CD14-positive monocyte (primary cell): ENCODE results near the gene IKBKE. TPM values are rescaled to one million over a fixed set of nuclear protein-coding genes. Genes with fewer than 3 reads are reported as not detected.
A peak's percentile ranks its signal among the peaks of the same experiment; 100 is the strongest.

Experiments
- DNase-seq, 3 donors: peaks; one replicate each; pipeline ENCODE4 v3.0.0-alpha.2; 2011 to 2022
- H2AFZ ChIP-seq: 2 replicates; pipeline ENCODE4 v1.6.0; 2012; ENCODE audit warnings: mild to moderate bottlenecking, low read depth, low read length, inconsistent platforms; ENCODE audit not compliant: insufficient read depth, poor library complexity, severe bottlenecking
- H3K27ac ChIP-seq, 2 donors: 1 replicate in 1 of 2; 2 replicates in 1 of 2; pipeline ENCODE4 v1.5.1; 2012 to 2013; ENCODE audit warnings: low read length in 2 of 2, control low read depth in 1 of 2, inconsistent platforms in 1 of 2, low read depth in 1 of 2, mild to moderate bottlenecking in 1 of 2
- H3K27me3 ChIP-seq, 2 donors: one replicate each; pipeline versions ENCODE4 v1.6.0 to v1.6.1; 2011 to 2013; ENCODE audit warnings: low read length in 2 of 2; ENCODE audit not compliant: control insufficient read depth in 2 of 2, insufficient read depth in 2 of 2
- H3K36me3 ChIP-seq, 2 donors: replicated peaks in 1 of 2; 1 replicate in 1 of 2; 2 replicates in 1 of 2; pipeline versions ENCODE4 v1.5.1 to v1.6.1; 2012 to 2013; ENCODE audit warnings: low read length in 2 of 2, control low read depth in 1 of 2, inconsistent platforms in 1 of 2, mild to moderate bottlenecking in 1 of 2; ENCODE audit not compliant: insufficient read depth in 2 of 2, control insufficient read depth in 1 of 2
- H3K4me1 ChIP-seq, 2 donors: 1 replicate in 1 of 2; 2 replicates in 1 of 2; pipeline versions ENCODE4 v1.5.1 to v1.6.1; 2012 to 2013; ENCODE audit warnings: low read length in 2 of 2, control low read depth in 1 of 2, inconsistent platforms in 1 of 2, mild to moderate bottlenecking in 1 of 2, moderate library complexity in 1 of 2; ENCODE audit not compliant: insufficient read depth in 2 of 2, control insufficient read depth in 1 of 2
- H3K4me2 ChIP-seq: replicated peaks from 2 replicates; pipeline ENCODE3; 2012; ENCODE audit warnings: low read length, moderate library complexity, mild to moderate bottlenecking; ENCODE audit not compliant: poor library complexity, severe bottlenecking; ENCODE audit errors: extremely low read depth
- H3K4me3 ChIP-seq, 3 experiments: fragments of 200-600 bp in 1 of 3; sonication (generic) in 1 of 3; replicated peaks in 1 of 3; 1 replicate in 2 of 3; 2 replicates in 1 of 3; pipeline ENCODE4 v1.5.1; 2011 to 2013; ENCODE audit warnings: low read length in 3 of 3, mild to moderate bottlenecking in 3 of 3, control low read depth in 2 of 3, low read depth in 2 of 3, inconsistent platforms in 1 of 3, moderate library complexity in 1 of 3
- H3K79me2 ChIP-seq: 2 replicates; pipeline ENCODE4 v1.6.0; 2012; ENCODE audit warnings: mild to moderate bottlenecking, control low read depth, inconsistent platforms, low read length, moderate library complexity; ENCODE audit not compliant: insufficient read depth
- H3K9ac ChIP-seq: 2 replicates; pipeline ENCODE4 v1.6.0; 2017; ENCODE audit warnings: low read length, mild to moderate bottlenecking; ENCODE audit not compliant: insufficient read depth, poor library complexity, severe bottlenecking
- H3K9me3 ChIP-seq, 2 donors: replicated peaks in 1 of 2; 1 replicate in 1 of 2; 2 replicates in 1 of 2; pipeline versions ENCODE4 v1.5.1 to v1.6.1; 2012 to 2013; ENCODE audit warnings: low read length in 2 of 2, control low read depth in 1 of 2; ENCODE audit not compliant: control insufficient read depth in 1 of 2, insufficient read depth in 1 of 2
- H4K20me1 ChIP-seq: 2 replicates; pipeline ENCODE4 v1.6.0; 2012; ENCODE audit warnings: mild to moderate bottlenecking, low read length, control low read depth, moderate library complexity; ENCODE audit not compliant: insufficient read depth
- H3K27ac Mint-ChIP-seq, 7 donors: one replicate each; pipeline ENCODE4 v1.8.0; 2020; ENCODE audit warnings: mild to moderate bottlenecking in 7 of 7, mixed read lengths in 7 of 7, moderate library complexity in 6 of 7, inconsistent platforms in 2 of 7
- H3K27me3 Mint-ChIP-seq, 3 donors: one replicate each; pipeline ENCODE4 v1.8.0; 2021 to 2022; ENCODE audit warnings: low read depth in 3 of 3, mild to moderate bottlenecking in 3 of 3, mixed read lengths in 3 of 3, moderate library complexity in 3 of 3, inconsistent platforms in 1 of 3
- H3K36me3 Mint-ChIP-seq, 2 donors: one replicate each; pipeline ENCODE4 v1.8.0; 2020; ENCODE audit warnings: mixed read lengths in 2 of 2, inconsistent platforms in 1 of 2, mild to moderate bottlenecking in 1 of 2
- H3K4me1 Mint-ChIP-seq: one replicate; pipeline ENCODE4 v1.8.0; 2020; ENCODE audit warnings: mild to moderate bottlenecking, mixed read lengths
- H3K4me3 Mint-ChIP-seq, 2 donors: one replicate each; pipeline ENCODE4 v1.8.0; 2020; ENCODE audit warnings: mild to moderate bottlenecking in 2 of 2, mixed read lengths in 2 of 2, moderate library complexity in 1 of 2
- H3K9me3 Mint-ChIP-seq, 7 donors: one replicate each; pipeline ENCODE4 v1.8.0; 2020 to 2022; ENCODE audit warnings: mixed read lengths in 7 of 7, mild to moderate bottlenecking in 6 of 7, moderate library complexity in 6 of 7, inconsistent platforms in 2 of 7
- WGBS: methylation state at CpG from one replicate; pipeline ENCODE4 v1.1.5; 2013; ENCODE audit warnings: missing lambda C conversion rate; ENCODE audit not compliant: insufficient coverage; 5-methylcytosine and 5-hydroxymethylcytosine counted together
- intact Hi-C, 2 donors: fragments of 100-400 bp; cut with micrococcal nuclease; formaldehyde crosslinking; loops; one replicate each; pipeline versions ENCODE4 v1.15.0 to v1.15.1; 2023
- polyA plus RNA-seq, 3 donors: library from polyadenylated mRNA; depleted of rRNA in 1 of 3; unstranded in 2 of 3; stranded (reverse) in 1 of 3; fragments of 300-500 nt in 2 of 3; fragments of >200 nt in 1 of 3; fragmentation: Illumina TruSeq in 2 of 3; gene quantifications; 1 replicate in 2 of 3; 2 replicates in 1 of 3; pipeline ENCODE4 v1.2.3, GENCODE V29; 2012 to 2021
- TF ChIP-seq, protein P1 (sequence below): fragments of 200-600 bp; IDR thresholded peaks from one replicate; pipeline ENCODE4 v1.8.0; 2022; ENCODE audit warnings: antibody characterized with exemption, mild to moderate bottlenecking

The IKBKE gene
- polyA plus RNA-seq, 3 donors, result 35.6 to 40.7 (median 37.6) TPM

GRCh38 chr1:206518743-206519142, 48.5 kb downstream of the IKBKE start:
- TF ChIP-seq, protein P1, sequence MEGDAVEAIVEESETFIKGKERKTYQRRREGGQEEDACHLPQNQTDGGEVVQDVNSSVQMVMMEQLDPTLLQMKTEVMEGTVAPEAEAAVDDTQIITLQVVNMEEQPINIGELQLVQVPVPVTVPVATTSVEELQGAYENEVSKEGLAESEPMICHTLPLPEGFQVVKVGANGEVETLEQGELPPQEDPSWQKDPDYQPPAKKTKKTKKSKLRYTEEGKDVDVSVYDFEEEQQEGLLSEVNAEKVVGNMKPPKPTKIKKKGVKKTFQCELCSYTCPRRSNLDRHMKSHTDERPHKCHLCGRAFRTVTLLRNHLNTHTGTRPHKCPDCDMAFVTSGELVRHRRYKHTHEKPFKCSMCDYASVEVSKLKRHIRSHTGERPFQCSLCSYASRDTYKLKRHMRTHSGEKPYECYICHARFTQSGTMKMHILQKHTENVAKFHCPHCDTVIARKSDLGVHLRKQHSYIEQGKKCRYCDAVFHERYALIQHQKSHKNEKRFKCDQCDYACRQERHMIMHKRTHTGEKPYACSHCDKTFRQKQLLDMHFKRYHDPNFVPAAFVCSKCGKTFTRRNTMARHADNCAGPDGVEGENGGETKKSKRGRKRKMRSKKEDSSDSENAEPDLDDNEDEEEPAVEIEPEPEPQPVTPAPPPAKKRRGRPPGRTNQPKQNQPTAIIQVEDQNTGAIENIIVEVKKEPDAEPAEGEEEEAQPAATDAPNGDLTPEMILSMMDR, result no peak
- intact Hi-C loops, result no loop called here
- Mint-ChIP-seq H3K27ac (peak overlapping the region in 2 of 7 donors; percentile 41 to 49), H3K27me3 (peaks cover 6 to 16% (median 10%) of the 10 kb centered on the region in 3 donors), H3K36me3 (peaks cover 2 to 5% of the 10 kb centered on the region in 2 donors), H3K4me1 (peaks cover 33% of the 10 kb centered on the region), H3K9me3 (no peaks in the 10 kb centered on the region), H3K4me3 (no peak overlapping the region)
- H2AFZ ChIP-seq, result no peak overlapping the region
- H3K4me2 ChIP-seq, result no peak overlapping the region
- peaks cover 0 to 9% of the 10 kb centered on the region in 2 donors for H3K27me3 ChIP-seq
- DNase-seq, result no peak
- H3K36me3 ChIP-seq, result no peaks in the 10 kb centered on the region
- no peaks in the 10 kb centered on the region for H3K79me2 ChIP-seq
- 92% methylated on average over 6 of the region's 6 CpGs for WGBS
- H3K4me1 ChIP-seq, result peaks cover 33 to 38% of the 10 kb centered on the region in 2 donors
- H3K9me3 ChIP-seq, result no peaks in the 10 kb centered on the region
- H3K27ac ChIP-seq, result no peak overlapping the region
- no peak overlapping the region for H3K9ac ChIP-seq
- no peak overlapping the region for H3K4me3 ChIP-seq
- H4K20me1 ChIP-seq, result peaks cover 7% of the 10 kb centered on the region

DNA sequence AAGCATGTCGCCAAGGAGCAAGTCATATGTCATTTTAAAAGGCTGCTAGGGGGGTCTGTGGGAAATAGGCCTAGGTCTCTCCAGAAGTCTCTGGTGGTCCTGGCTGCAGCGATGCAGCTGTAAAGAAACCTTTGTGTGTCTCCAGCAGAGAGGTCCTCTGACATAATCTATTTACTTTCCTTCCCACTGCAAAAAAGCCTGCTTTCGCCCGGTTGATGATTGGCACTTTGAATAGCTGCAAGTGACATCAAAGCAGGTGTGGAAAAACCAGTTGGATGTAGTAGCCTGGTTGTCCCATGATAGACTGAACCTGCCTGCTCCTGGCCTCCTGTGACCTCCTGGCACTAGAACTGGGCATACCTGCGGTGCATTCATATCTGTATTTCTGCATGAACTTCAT, 50.9 kb downstream of the IKBKE start:
- Histone ChIP-seq H3K27me3 (peaks cover 0 to 9% of the 10 kb centered on the region in 2 donors), H3K27ac (no peak overlapping the region), H3K4me2 (no peak overlapping the region), H3K9ac (no peak overlapping the region), H3K9me3 (no peaks in the 10 kb centered on the region), H4K20me1 (peaks cover 7% of the 10 kb centered on the region), H3K36me3 (no peaks in the 10 kb centered on the region), H3K4me1 (peaks cover 11 to 14% of the 10 kb centered on the region in 2 donors), H2AFZ (no peak overlapping the region), H3K79me2 (no peaks in the 10 kb centered on the region), H3K4me3 (no peak overlapping the region)
- no peak for DNase-seq
- Mint-ChIP-seq H3K4me1 (peaks cover 14% of the 10 kb centered on the region), H3K36me3 (no peaks in the 10 kb centered on the region), H3K27ac (no peak overlapping the region), H3K27me3 (peaks cover 6 to 13% (median 10%) of the 10 kb centered on the region in 3 donors), H3K9me3 (no peaks in the 10 kb centered on the region), H3K4me3 (no peak overlapping the region)
- 86% methylated on average over 1 of the region's 5 CpGs for WGBS
- intact Hi-C loops, result no loop called here
- TF ChIP-seq, protein P1, result no peak
